DND-41 (cell line): ENCODE measurements around the gene NKAIN4.

Source experiments
- EZH2 ChIP-seq: IDR thresholded peaks from 3 replicates; pipeline ENCODE4 v1.6.1; 2012; ENCODE audit warnings: borderline replicate concordance, low read depth, mild to moderate bottlenecking, moderate library complexity, low read length, inconsistent platforms; ENCODE audit not compliant: severe bottlenecking
- TF ChIP-seq, protein P1 (sequence below): IDR thresholded peaks from 2 replicates; pipeline ENCODE4 v1.5.1; 2012; ENCODE audit warnings: borderline replicate concordance, low read length, moderate library complexity, mild to moderate bottlenecking; ENCODE audit not compliant: poor library complexity, severe bottlenecking; ENCODE audit errors: extremely low read depth

DNA sequence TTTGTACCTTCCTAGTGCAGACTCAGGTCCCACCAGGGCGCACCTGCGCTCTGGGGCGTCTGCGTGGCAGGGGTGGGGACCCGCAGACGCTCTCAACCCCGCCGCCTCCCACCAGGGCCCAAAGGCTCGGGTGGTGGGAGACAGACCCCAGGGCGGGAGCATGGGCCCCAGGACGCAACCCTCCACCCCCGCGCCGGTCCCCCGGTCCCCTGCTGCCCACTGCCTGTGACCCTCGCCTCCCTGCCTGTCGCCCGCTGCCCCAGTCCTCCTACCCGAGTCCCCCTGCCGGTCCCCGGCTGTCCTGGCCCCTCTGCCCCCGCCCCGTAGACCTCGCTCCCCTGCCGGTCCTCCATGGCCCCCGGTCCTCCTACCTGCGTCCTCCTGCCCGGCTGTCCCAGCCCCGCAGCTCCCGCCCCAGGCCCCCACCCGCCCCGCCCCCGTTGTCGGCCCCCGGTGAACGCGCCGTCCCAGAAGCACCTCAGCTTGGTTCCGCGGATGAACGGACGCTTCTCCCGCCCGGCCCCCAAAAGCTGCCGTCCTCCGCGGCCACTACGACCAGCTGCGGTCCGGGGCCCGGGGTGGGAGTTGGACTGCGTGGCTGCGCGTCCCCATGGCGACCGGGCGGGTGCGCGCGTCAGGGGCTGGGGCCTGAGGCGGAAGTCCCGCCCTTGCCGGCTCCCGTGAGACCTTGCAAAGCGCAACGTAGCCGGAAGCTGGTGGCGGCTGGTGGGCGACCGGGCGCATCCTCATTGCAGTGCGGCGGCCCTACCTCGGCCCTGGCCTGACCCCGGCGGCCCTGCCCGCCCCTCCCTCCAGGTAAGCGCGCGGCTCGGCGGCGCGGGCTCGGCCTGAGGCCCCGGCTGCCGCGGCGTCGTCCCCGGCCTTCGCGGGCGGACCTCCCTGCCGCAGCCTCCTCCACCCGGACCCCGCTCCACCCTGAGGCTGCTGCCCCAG is 18.1 kb upstream of the NKAIN4 start, which contains the start of gene ARFGAP1:
- TF ChIP-seq, protein P1, sequence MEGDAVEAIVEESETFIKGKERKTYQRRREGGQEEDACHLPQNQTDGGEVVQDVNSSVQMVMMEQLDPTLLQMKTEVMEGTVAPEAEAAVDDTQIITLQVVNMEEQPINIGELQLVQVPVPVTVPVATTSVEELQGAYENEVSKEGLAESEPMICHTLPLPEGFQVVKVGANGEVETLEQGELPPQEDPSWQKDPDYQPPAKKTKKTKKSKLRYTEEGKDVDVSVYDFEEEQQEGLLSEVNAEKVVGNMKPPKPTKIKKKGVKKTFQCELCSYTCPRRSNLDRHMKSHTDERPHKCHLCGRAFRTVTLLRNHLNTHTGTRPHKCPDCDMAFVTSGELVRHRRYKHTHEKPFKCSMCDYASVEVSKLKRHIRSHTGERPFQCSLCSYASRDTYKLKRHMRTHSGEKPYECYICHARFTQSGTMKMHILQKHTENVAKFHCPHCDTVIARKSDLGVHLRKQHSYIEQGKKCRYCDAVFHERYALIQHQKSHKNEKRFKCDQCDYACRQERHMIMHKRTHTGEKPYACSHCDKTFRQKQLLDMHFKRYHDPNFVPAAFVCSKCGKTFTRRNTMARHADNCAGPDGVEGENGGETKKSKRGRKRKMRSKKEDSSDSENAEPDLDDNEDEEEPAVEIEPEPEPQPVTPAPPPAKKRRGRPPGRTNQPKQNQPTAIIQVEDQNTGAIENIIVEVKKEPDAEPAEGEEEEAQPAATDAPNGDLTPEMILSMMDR = no peak
- TF ChIP-seq EZH2 = no peak
